Stomach (tissue), 4 donors: ENCODE data around the gene SLC13A2.

ENCODE experiments used
- CTCF ChIP-seq, 7 experiments: fragments of 450-650 bp in 4 of 7; fragments of 200-600 bp in 3 of 7; sonication (generic) in 3 of 7; IDR thresholded peaks; one replicate each; pipeline ENCODE4 v1.5.1; 2016 to 2019; ENCODE audit warnings: antibody characterized with exemption in 7 of 7, control low read depth in 2 of 7, mild to moderate bottlenecking in 1 of 7
- POLR2A ChIP-seq, 4 donors: fragments of 450-650 bp; IDR thresholded peaks; one replicate each; pipeline ENCODE4 v1.6.1; 2016; ENCODE audit warnings: antibody characterized with exemption in 4 of 4, control low read depth in 2 of 4, mild to moderate bottlenecking in 1 of 4, moderate library complexity in 1 of 4

- TF ChIP-seq CTCF (IDR thresholded peaks at IDR 0.05) = no peak
- TF ChIP-seq POLR2A (IDR thresholded peaks at IDR 0.05) = no peak
These were observed 46.1 kb upstream of the SLC13A2 start for GRCh38 chr17:28427371-28427770.
